ENCODE results near the gene SLC19A3.
"Not testable (repeated sequence)": the region's sequence is repeated elsewhere in the genome, so short reads cannot be mapped to it uniquely, and the experiment has no call there.

SLC19A3 gene

GRCh38 chr2:227724394-227725039, 6.7 kb upstream of the SLC19A3 start, which contains the start of gene SCYGR6:
SCYGR6 (minus strand) TSS chr2:227724757; CDS start chr2:227724757, 0 bp downstream.
- DNase-seq (ENCODE audit: insufficient read length) (no peak), FAIRE-seq (no peak)
- TF ChIP-seq POLR2AphosphoS5 (IDR thresholded peaks at IDR 0.05; ENCODE audit: low read depth, low read length) (no peak), TAF1 (IDR thresholded peaks at IDR 0.05; ENCODE audit: borderline replicate concordance, low read depth, low read length) (no peak), POLR2A (IDR thresholded peaks at IDR 0.05; ENCODE audit: low read depth, low read length) (no peak)

- FAIRE-seq; DNase-seq (ENCODE audit: insufficient read length): not testable (repeated sequence)
These were observed 5.0 kb upstream of the SLC19A3 start for GRCh38 chr2:227722821-227723220.

- FAIRE-seq (no peak), DNase-seq (ENCODE audit: insufficient read length) (no peak)
- TF ChIP-seq TAF1 (IDR thresholded peaks at IDR 0.05; ENCODE audit: borderline replicate concordance, low read depth, low read length) = no peak
- TF ChIP-seq POLR2A (IDR thresholded peaks at IDR 0.05; ENCODE audit: low read depth, low read length) = no peak
These were observed 2.9 kb upstream of the SLC19A3 start for GRCh38 chr2:227720680-227721079.

- DNase-seq (ENCODE audit: insufficient read length) (no peak), FAIRE-seq (no peak)
- TF ChIP-seq TAF1 (IDR thresholded peaks at IDR 0.05; ENCODE audit: borderline replicate concordance, low read depth, low read length) (no peak), POLR2A (IDR thresholded peaks at IDR 0.05; ENCODE audit: low read depth, low read length) (no peak), POLR2AphosphoS5 (IDR thresholded peaks at IDR 0.05; ENCODE audit: low read depth, low read length) (no peak)
These were observed 1.8 kb upstream of the SLC19A3 start for GRCh38 chr2:227719641-227720040.

GRCh38 chr2:227716501-227716900, 1.3 kb downstream of the SLC19A3 start:
- TF ChIP-seq POLR2A (IDR thresholded peaks at IDR 0.05; ENCODE audit: low read depth, low read length) (no peak), POLR2AphosphoS5 (IDR thresholded peaks at IDR 0.05; ENCODE audit: low read depth, low read length) (no peak), TAF1 (IDR thresholded peaks at IDR 0.05; ENCODE audit: borderline replicate concordance, low read depth, low read length) (no peak)
- FAIRE-seq = no peak

GRCh38 chr2:227713291-227713690, 4.5 kb downstream of the SLC19A3 start:
- no peak for DNase-seq (ENCODE audit: insufficient read length)
- no peak for TF ChIP-seq TAF1 (IDR thresholded peaks at IDR 0.05; ENCODE audit: borderline replicate concordance, low read depth, low read length)
- no peak for TF ChIP-seq POLR2A (IDR thresholded peaks at IDR 0.05; ENCODE audit: low read depth, low read length)
- no peak for TF ChIP-seq POLR2AphosphoS5 (IDR thresholded peaks at IDR 0.05; ENCODE audit: low read depth, low read length)
- FAIRE-seq = no peak

More at GRCh38 chr2:227716501-227716900, 1.3 kb downstream of the SLC19A3 start:
- no peak for DNase-seq (ENCODE audit: insufficient read length)

- DNase-seq (ENCODE audit: insufficient read length) (no peak), FAIRE-seq (no peak)
- no peak for TF ChIP-seq POLR2A (IDR thresholded peaks at IDR 0.05; ENCODE audit: low read depth, low read length)
- TF ChIP-seq POLR2AphosphoS5 (IDR thresholded peaks at IDR 0.05; ENCODE audit: low read depth, low read length) = no peak
- TF ChIP-seq TAF1 (IDR thresholded peaks at IDR 0.05; ENCODE audit: borderline replicate concordance, low read depth, low read length) = no peak
These were observed 6.8 kb downstream of the SLC19A3 start for GRCh38 chr2:227710986-227711385.

- DNase-seq (ENCODE audit: insufficient read length) (no peak), FAIRE-seq (no peak)
- TF ChIP-seq POLR2AphosphoS5 (IDR thresholded peaks at IDR 0.05; ENCODE audit: low read depth, low read length) = no peak
- TF ChIP-seq POLR2A (IDR thresholded peaks at IDR 0.05; ENCODE audit: low read depth, low read length) = no peak
- TF ChIP-seq TAF1 (IDR thresholded peaks at IDR 0.05; ENCODE audit: borderline replicate concordance, low read depth, low read length) = no peak
These were observed 10.4 kb downstream of the SLC19A3 start for GRCh38 chr2:227707390-227707789.

GRCh38 chr2:227706859-227707258, 11.0 kb downstream of the SLC19A3 start:
- no peak for FAIRE-seq

GRCh38 chr2:227703961-227704360, 13.9 kb downstream of the SLC19A3 start:
- FAIRE-seq (no peak), DNase-seq (ENCODE audit: insufficient read length) (no peak)
- TF ChIP-seq POLR2A (IDR thresholded peaks at IDR 0.05; ENCODE audit: low read depth, low read length) = no peak
- TF ChIP-seq TAF1 (IDR thresholded peaks at IDR 0.05; ENCODE audit: borderline replicate concordance, low read depth, low read length) = no peak
- TF ChIP-seq POLR2AphosphoS5 (IDR thresholded peaks at IDR 0.05; ENCODE audit: low read depth, low read length) = no peak

More at GRCh38 chr2:227706859-227707258, 11.0 kb downstream of the SLC19A3 start:
- TF ChIP-seq TAF1 (IDR thresholded peaks at IDR 0.05; ENCODE audit: borderline replicate concordance, low read depth, low read length) = no peak
- no peak for TF ChIP-seq POLR2A (IDR thresholded peaks at IDR 0.05; ENCODE audit: low read depth, low read length)
- no peak for TF ChIP-seq POLR2AphosphoS5 (IDR thresholded peaks at IDR 0.05; ENCODE audit: low read depth, low read length)
- DNase-seq (ENCODE audit: insufficient read length) = no peak

- DNase-seq (ENCODE audit: insufficient read length) (no peak), FAIRE-seq (no peak)
These were observed 14.5 kb downstream of the SLC19A3 start for GRCh38 chr2:227703280-227703732.

GRCh38 chr2:227701556-227701955, 16.3 kb downstream of the SLC19A3 start:
- DNase-seq (ENCODE audit: insufficient read length) (no peak), FAIRE-seq (no peak)
- TF ChIP-seq POLR2AphosphoS5 (IDR thresholded peaks at IDR 0.05; ENCODE audit: low read depth, low read length) (no peak), POLR2A (IDR thresholded peaks at IDR 0.05; ENCODE audit: low read depth, low read length) (no peak), TAF1 (IDR thresholded peaks at IDR 0.05; ENCODE audit: borderline replicate concordance, low read depth, low read length) (no peak)

More at GRCh38 chr2:227703280-227703732, 14.5 kb downstream of the SLC19A3 start:
- no peak for TF ChIP-seq POLR2A (IDR thresholded peaks at IDR 0.05; ENCODE audit: low read depth, low read length)
- TF ChIP-seq TAF1 (IDR thresholded peaks at IDR 0.05; ENCODE audit: borderline replicate concordance, low read depth, low read length) = no peak
- TF ChIP-seq POLR2AphosphoS5 (IDR thresholded peaks at IDR 0.05; ENCODE audit: low read depth, low read length) = no peak
